LNCAP (cell line): ENCODE data around the gene LYRM1.

Source experiments
- CTCF ChIP-seq: fragments of 450-650 bp; IDR thresholded peaks from 2 replicates; pipeline ENCODE4 v1.5.1; 2017; ENCODE audit warnings: mild to moderate bottlenecking

The LYRM1 gene

GRCh38 chr16:20875355-20875650 lies 25.3 kb upstream of the LYRM1 start:
- TF ChIP-seq CTCF: no peak

- TF ChIP-seq CTCF: no peak
Measured at GRCh38 chr16:20878682-20879147, 21.9 kb upstream of the LYRM1 start.

- TF ChIP-seq CTCF: no peak
Measured at GRCh38 chr16:20879175-20880040, 21.2 kb upstream of the LYRM1 start.

GRCh38 chr16:20880867-20881502 lies 19.6 kb upstream of the LYRM1 start:
- no peak for TF ChIP-seq CTCF

- no peak for TF ChIP-seq CTCF
Measured at GRCh38 chr16:20881503-20881878, 19.1 kb upstream of the LYRM1 start.

GRCh38 chr16:20883554-20884239 lies 16.9 kb upstream of the LYRM1 start:
- no peak for TF ChIP-seq CTCF

GRCh38 chr16:20884240-20884556 lies 16.4 kb upstream of the LYRM1 start:
- TF ChIP-seq CTCF: no peak
